Left renal pelvis (tissue), 4 donors: ENCODE data around the gene C20orf144. TPM values are rescaled to one million over a fixed set of nuclear protein-coding genes. Genes with fewer than 3 reads are reported as not detected.
"Not testable (repeated sequence)": the region's sequence is repeated elsewhere in the genome, so short reads cannot be mapped to it uniquely, and the experiment has no call there.

ENCODE experiments used
- DNase-seq, 4 donors: peaks; one replicate each; pipeline ENCODE4 v3.0.0-alpha.2; 2013; ENCODE audit warnings: low read depth in 4 of 4, low spot score in 3 of 4
- polyA plus RNA-seq, 4 donors: library from polyadenylated mRNA; unstranded; fragments of 120-200 nt; gene quantifications; one replicate each; pipeline ENCODE4 v1.2.1, GENCODE V29; 2013; ENCODE audit not compliant: insufficient read length in 4 of 4

The C20orf144 gene
- polyA plus RNA-seq = under 1 TPM; 0.19 to 0.45 (median 0.26) TPM

GRCh38 chr20:33662172-33662571 lies at the start of gene C20orf144:
C20orf144 (plus strand) TSS chr20:33662327; CDS start chr20:33662346, 19 bp downstream.
- DNase-seq = no peak

GRCh38 chr20:33621717-33622400 lies 40.3 kb upstream of the C20orf144 start:
- DNase-seq = no peak

- DNase-seq = no peak
These were observed 39.3 kb upstream of the C20orf144 start for GRCh38 chr20:33622705-33623365.

GRCh38 chr20:33624399-33624798 lies 37.7 kb upstream of the C20orf144 start:
- DNase-seq = no peak

- no peak for DNase-seq
These were observed 35.9 kb upstream of the C20orf144 start for GRCh38 chr20:33626190-33626589.

- no peak for DNase-seq
These were observed 34.4 kb upstream of the C20orf144 start for GRCh38 chr20:33627577-33628216.

- no peak for DNase-seq
These were observed 32.6 kb upstream of the C20orf144 start for GRCh38 chr20:33629533-33629932.

- no peak for DNase-seq
These were observed 32.1 kb upstream of the C20orf144 start for GRCh38 chr20:33629979-33630378.

GRCh38 chr20:33630507-33630906 lies 31.6 kb upstream of the C20orf144 start:
- no peak for DNase-seq

- DNase-seq = not testable (repeated sequence)
These were observed 30.2 kb upstream of the C20orf144 start for GRCh38 chr20:33631910-33632309.

GRCh38 chr20:33635341-33635740 lies 26.8 kb upstream of the C20orf144 start:
- no peak for DNase-seq

- no peak for DNase-seq
These were observed 25.4 kb upstream of the C20orf144 start for GRCh38 chr20:33636776-33637175.

GRCh38 chr20:33640287-33640686 lies 21.8 kb upstream of the C20orf144 start:
- DNase-seq = no peak

- DNase-seq = no peak
These were observed 17.6 kb upstream of the C20orf144 start for GRCh38 chr20:33644313-33645071.

GRCh38 chr20:33645072-33645358 lies 17.1 kb upstream of the C20orf144 start:
- no peak for DNase-seq

- DNase-seq = no peak
These were observed 16.7 kb upstream of the C20orf144 start for GRCh38 chr20:33645396-33645795.

- DNase-seq = no peak
These were observed 15.9 kb upstream of the C20orf144 start for GRCh38 chr20:33646191-33646590.

- not testable (repeated sequence) for DNase-seq
These were observed 15.0 kb upstream of the C20orf144 start for GRCh38 chr20:33646959-33647602.

- DNase-seq = no peak
These were observed 14.3 kb upstream of the C20orf144 start for GRCh38 chr20:33647603-33648395.
